CD4-positive, CD25-positive, alpha-beta regulatory T cell (primary cell): ENCODE measurements around the gene RCAN3. TPM values are rescaled to one million over a fixed set of nuclear protein-coding genes. Genes with fewer than 3 reads are reported as not detected.
"Not testable (repeated sequence)": the region's sequence is repeated elsewhere in the genome, so short reads cannot be mapped to it uniquely, and the experiment has no call there.

Experiments
- ATAC-seq, 2 donors: fragments of 150-1000 bp; cut with Tn5 transposase; one replicate each; pipeline ENCODE4 v1.10.0; 2021; ENCODE audit warnings: low read depth in 2 of 2, moderate number of reproducible peaks in 2 of 2, moderate library complexity in 1 of 2
- DNase-seq, 3 donors: peaks; one replicate each; pipeline versions ENCODE4 v3.0.0 to v3.0.0-alpha.2; 2012 to 2022; ENCODE audit warnings: mixed read lengths in 1 of 3
- H3K27ac ChIP-seq: one replicate; pipeline ENCODE4 v1.7.0; 2013; ENCODE audit warnings: mild to moderate bottlenecking, low read length; ENCODE audit not compliant: insufficient read depth, poor library complexity, severe bottlenecking
- H3K27me3 ChIP-seq: one replicate; pipeline ENCODE4 v1.7.0; 2013; ENCODE audit warnings: low read length; ENCODE audit not compliant: control insufficient read depth, insufficient read depth
- H3K36me3 ChIP-seq: one replicate; pipeline ENCODE4 v1.7.0; 2013; ENCODE audit warnings: mild to moderate bottlenecking, low read length, moderate library complexity; ENCODE audit not compliant: control insufficient read depth, insufficient read depth
- H3K4me1 ChIP-seq: 2 replicates; pipeline ENCODE4 v1.7.0; 2013; ENCODE audit warnings: mild to moderate bottlenecking, low read length; ENCODE audit not compliant: insufficient read depth, control insufficient read depth, poor library complexity, severe bottlenecking
- H3K4me3 ChIP-seq: one replicate; pipeline ENCODE4 v1.7.0; 2013; ENCODE audit warnings: low read depth, mild to moderate bottlenecking, low read length, moderate library complexity
- H3K9me3 ChIP-seq, 2 experiments: 1 replicate in 1 of 2; 2 replicates in 1 of 2; pipeline ENCODE4 v1.7.0; 2013; ENCODE audit warnings: low read length in 2 of 2, mild to moderate bottlenecking in 1 of 2, moderate library complexity in 1 of 2; ENCODE audit not compliant: control insufficient read depth in 2 of 2
- H3K27ac Mint-ChIP-seq, 3 donors: one replicate each; pipeline ENCODE4 v1.8.0; 2020 to 2022; ENCODE audit warnings: mild to moderate bottlenecking in 3 of 3, mixed read lengths in 3 of 3, moderate library complexity in 2 of 3
- H3K27me3 Mint-ChIP-seq: one replicate; pipeline ENCODE4 v1.8.0; 2022; ENCODE audit warnings: mild to moderate bottlenecking, mixed read lengths
- H3K36me3 Mint-ChIP-seq: one replicate; pipeline ENCODE4 v1.8.0; 2020; ENCODE audit warnings: mixed read lengths
- H3K4me1 Mint-ChIP-seq, 4 donors: one replicate each; pipeline ENCODE4 v1.8.0; 2020 to 2022; ENCODE audit warnings: mixed read lengths in 4 of 4, mild to moderate bottlenecking in 1 of 4
- H3K4me3 Mint-ChIP-seq, 4 donors: one replicate each; pipeline ENCODE4 v1.8.0; 2020 to 2022; ENCODE audit warnings: mild to moderate bottlenecking in 4 of 4, mixed read lengths in 4 of 4, moderate library complexity in 3 of 4
- H3K9me3 Mint-ChIP-seq, 7 donors: one replicate each; pipeline ENCODE4 v1.8.0; 2020 to 2022; ENCODE audit warnings: mixed read lengths in 7 of 7, mild to moderate bottlenecking in 3 of 7, moderate library complexity in 2 of 7
- polyA plus RNA-seq, 4 donors: library from polyadenylated mRNA; unstranded; fragments of 300-500 nt; fragmentation: Illumina TruSeq; gene quantifications; one replicate each; pipeline ENCODE4 v1.2.3, GENCODE V29; 2021
- total RNA-seq: library from RNA; stranded (reverse); gene quantifications from one replicate; pipeline ENCODE4 v1.2.3, GENCODE V29; 2022

The RCAN3 gene
- total and polyA plus RNA-seq, 5 donors from 2014 or later: 126 to 172 (median 137) TPM

DNA sequence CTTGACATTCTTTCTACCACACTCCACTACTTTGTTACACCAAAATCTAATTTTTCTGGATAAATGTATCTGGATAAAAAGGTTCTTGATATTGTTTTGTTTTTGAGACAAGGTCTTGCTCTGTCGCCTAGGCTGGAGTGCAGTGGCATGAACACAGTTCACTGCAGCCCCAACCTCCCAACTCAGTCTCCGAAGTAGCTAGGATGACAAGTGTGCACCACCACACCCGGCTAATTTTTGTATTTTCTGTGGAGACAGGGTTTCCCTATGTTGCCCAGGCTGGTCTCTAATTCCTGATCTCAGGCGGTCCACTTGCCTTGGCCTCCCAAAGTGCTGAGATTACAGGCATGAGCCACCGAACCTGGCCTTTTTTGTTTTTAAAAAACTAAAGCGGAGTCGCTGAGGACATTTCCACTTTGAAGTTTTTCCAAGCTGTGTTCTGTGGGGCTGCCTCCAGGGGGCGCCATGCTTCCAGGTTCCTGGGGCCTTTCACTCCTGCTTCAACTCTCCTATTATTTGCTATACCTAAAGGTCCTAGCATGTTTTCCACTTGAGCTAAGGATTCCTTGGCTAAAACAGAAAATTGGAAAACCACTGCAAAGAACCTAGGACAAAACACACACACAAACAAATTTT is 39.2 kb downstream of the RCAN3 start:
- Histone ChIP-seq H3K36me3 (peaks cover 11% of the 10 kb centered on the region), H3K9me3 (no peaks in the 10 kb centered on the region), H3K4me1 (peaks cover 55% of the 10 kb centered on the region), H3K27me3 (no peaks in the 10 kb centered on the region), H3K4me3 (no peak overlapping the region), H3K27ac (peak overlapping the region; percentile 67)
- no peaks in the 10 kb centered on the region for H3K27me3 Mint-ChIP-seq
- peaks cover 45 to 77% (median 51%) of the 10 kb centered on the region in 4 donors for H3K4me1 Mint-ChIP-seq
- no peak for DNase-seq
- no peaks in the 10 kb centered on the region for H3K9me3 Mint-ChIP-seq
- H3K27ac Mint-ChIP-seq: peak overlapping the region; percentile 82 to 96 (median 92)
- peak overlapping the region in 1 of 4 donors; percentile 70 for H3K4me3 Mint-ChIP-seq
- ATAC-seq: no peak
- peaks cover 18% of the 10 kb centered on the region for H3K36me3 Mint-ChIP-seq

- ATAC-seq: no peak
- Histone ChIP-seq H3K27me3 (no peaks in the 10 kb centered on the region), H3K36me3 (peaks cover 8% of the 10 kb centered on the region), H3K27ac (no peak overlapping the region), H3K9me3 (no peaks in the 10 kb centered on the region), H3K4me1 (peaks cover 40% of the 10 kb centered on the region), H3K4me3 (no peak overlapping the region)
- no peak for DNase-seq
- no peak overlapping the region for H3K4me3 Mint-ChIP-seq
- H3K27me3 Mint-ChIP-seq: no peaks in the 10 kb centered on the region
- H3K27ac Mint-ChIP-seq: no peak overlapping the region
- H3K4me1 Mint-ChIP-seq: peaks cover 38 to 67% (median 44%) of the 10 kb centered on the region in 4 donors
- no peaks in the 10 kb centered on the region for H3K9me3 Mint-ChIP-seq
- peaks cover 11% of the 10 kb centered on the region for H3K36me3 Mint-ChIP-seq
These were observed 41.6 kb downstream of the RCAN3 start for GRCh38 chr1:24544239-24544638.

DNA sequence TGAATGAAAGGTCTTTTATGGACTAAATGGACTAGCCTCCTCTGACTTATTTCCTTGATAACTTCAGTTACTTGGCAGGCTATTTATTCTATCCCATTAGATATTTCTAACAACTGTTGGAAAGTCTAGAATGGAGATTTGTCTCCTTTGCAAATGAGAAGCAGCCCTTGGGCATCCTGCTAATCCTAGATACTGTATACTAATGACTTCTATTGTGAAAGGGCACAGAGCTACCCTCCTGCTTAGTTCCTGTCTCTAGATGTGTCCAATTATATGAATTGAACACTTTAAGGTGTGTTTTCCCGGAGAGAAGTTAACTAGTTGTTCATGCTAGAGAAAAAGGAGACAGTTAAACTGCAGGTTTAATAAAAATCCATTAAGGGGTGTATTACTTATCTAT is 43.0 kb downstream of the RCAN3 start:
- Mint-ChIP-seq H3K4me3 (no peak overlapping the region), H3K27me3 (peaks cover 4% of the 10 kb centered on the region), H3K9me3 (no peaks in the 10 kb centered on the region), H3K27ac (peak overlapping the region in 2 of 3 donors; percentile 57 to 66), H3K36me3 (peaks cover 3% of the 10 kb centered on the region), H3K4me1 (peaks cover 24 to 52% (median 32%) of the 10 kb centered on the region in 4 donors)
- H3K36me3 ChIP-seq: peaks cover under 1% of the 10 kb centered on the region
- no peaks in the 10 kb centered on the region for H3K27me3 ChIP-seq
- ATAC-seq (no peak), DNase-seq (no peak)
- no peak overlapping the region for H3K27ac ChIP-seq
- no peak overlapping the region for H3K4me3 ChIP-seq
- H3K4me1 ChIP-seq: peaks cover 26% of the 10 kb centered on the region
- H3K9me3 ChIP-seq: no peaks in the 10 kb centered on the region

GRCh38 chr1:24547195-24547594 is 44.6 kb downstream of the RCAN3 start:
- Mint-ChIP-seq H3K4me3 (no peak overlapping the region), H3K27ac (peak overlapping the region in 1 of 3 donors; percentile 83), H3K36me3 (no peaks in the 10 kb centered on the region), H3K27me3 (peaks cover 5% of the 10 kb centered on the region), H3K9me3 (no peaks in the 10 kb centered on the region), H3K4me1 (peaks cover 17 to 37% (median 21%) of the 10 kb centered on the region in 4 donors)
- Histone ChIP-seq H3K9me3 (no peaks in the 10 kb centered on the region), H3K36me3 (no peaks in the 10 kb centered on the region), H3K4me3 (no peak overlapping the region), H3K27me3 (no peaks in the 10 kb centered on the region), H3K4me1 (peaks cover 10% of the 10 kb centered on the region), H3K27ac (no peak overlapping the region)
- DNase-seq: no peak
- no peak for ATAC-seq

DNA sequence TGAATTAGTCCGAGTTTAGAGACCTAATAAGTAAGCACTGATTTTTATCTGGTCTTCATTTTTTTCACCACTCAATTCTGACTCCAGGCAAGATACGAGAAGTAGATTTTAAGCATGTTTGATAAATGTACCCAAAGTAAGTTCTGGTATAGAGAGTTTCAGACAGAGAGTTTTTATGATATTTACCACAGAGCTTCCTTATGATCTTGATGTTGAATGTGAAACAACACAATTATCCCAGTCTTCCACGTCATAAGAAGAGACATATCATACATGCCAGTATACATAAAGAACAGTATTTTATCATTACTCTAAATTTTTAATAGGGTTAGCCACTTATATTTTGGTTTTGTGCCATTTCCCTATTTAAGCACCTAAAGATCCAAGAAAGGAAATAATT is 45.4 kb downstream of the RCAN3 start:
- Histone ChIP-seq H3K9me3 (no peaks in the 10 kb centered on the region), H3K27me3 (no peaks in the 10 kb centered on the region), H3K27ac (no peak overlapping the region), H3K36me3 (no peaks in the 10 kb centered on the region), H3K4me1 (peaks cover 10% of the 10 kb centered on the region), H3K4me3 (no peak overlapping the region)
- ATAC-seq (no peak), DNase-seq (no peak)
- H3K27me3 Mint-ChIP-seq: peaks cover 8% of the 10 kb centered on the region
- H3K27ac Mint-ChIP-seq: peak overlapping the region in 1 of 3 donors; percentile 3
- no peaks in the 10 kb centered on the region for H3K9me3 Mint-ChIP-seq
- peaks cover 12 to 28% (median 18%) of the 10 kb centered on the region in 4 donors for H3K4me1 Mint-ChIP-seq
- H3K4me3 Mint-ChIP-seq: no peak overlapping the region
- H3K36me3 Mint-ChIP-seq: no peaks in the 10 kb centered on the region

GRCh38 chr1:24549210-24549609 is 46.6 kb downstream of the RCAN3 start:
- not testable (repeated sequence) for H3K36me3 Mint-ChIP-seq, H3K27me3 ChIP-seq, H3K36me3 ChIP-seq, H3K9me3 Mint-ChIP-seq, H3K27ac ChIP-seq, H3K27ac Mint-ChIP-seq, DNase-seq, H3K9me3 ChIP-seq, H3K4me3 Mint-ChIP-seq, H3K4me3 ChIP-seq, ATAC-seq
- peaks cover 10% of the 10 kb centered on the region for H3K4me1 ChIP-seq
- peaks cover 11 to 25% (median 17%) of the 10 kb centered on the region in 4 donors for H3K4me1 Mint-ChIP-seq
- peaks cover 15% of the 10 kb centered on the region for H3K27me3 Mint-ChIP-seq

GRCh38 chr1:24551290-24551959 is 48.8 kb downstream of the RCAN3 start:
- H3K9me3 Mint-ChIP-seq: peaks cover 0 to 4% (median 0%) of the 10 kb centered on the region in 7 donors
- H3K27ac Mint-ChIP-seq: peak overlapping the region in 1 of 3 donors; percentile 38

More at GRCh38 chr1:24551290-24551959, 48.8 kb downstream of the RCAN3 start:
- Histone ChIP-seq H3K36me3 (no peaks in the 10 kb centered on the region), H3K4me3 (no peak overlapping the region), H3K9me3 (no peaks in the 10 kb centered on the region), H3K4me1 (peaks cover 11% of the 10 kb centered on the region), H3K27me3 (no peaks in the 10 kb centered on the region), H3K27ac (no peak overlapping the region)
- Mint-ChIP-seq H3K4me3 (no peak overlapping the region), H3K27me3 (peaks cover 30% of the 10 kb centered on the region), H3K36me3 (no peaks in the 10 kb centered on the region), H3K4me1 (peaks cover 5 to 12% (median 7%) of the 10 kb centered on the region in 4 donors)
- DNase-seq (no peak), ATAC-seq (no peak)
